NCI-H510A treated with DMSO at 0.1 percent for 48 hours (cell line): ENCODE measurements around the gene DEGS1.
"Not testable (repeated sequence)": the region's sequence is repeated elsewhere in the genome, so short reads cannot be mapped to it uniquely, and the experiment has no call there.

Experiments used
- DNase-seq: peaks from one replicate; lab custom pipeline; 2025; lab: John Stamatoyannopoulos, UW

Gene DEGS1

GRCh38 chr1:224180783-224181452 is 2.1 kb upstream of the DEGS1 start:
- no peak for DNase-seq

GRCh38 chr1:224181453-224181810 is 1.6 kb upstream of the DEGS1 start:
- DNase-seq: no peak

GRCh38 chr1:224182057-224182865 is 779 bp upstream of the DEGS1 start:
- DNase-seq: peak; percentile 88

DNA sequence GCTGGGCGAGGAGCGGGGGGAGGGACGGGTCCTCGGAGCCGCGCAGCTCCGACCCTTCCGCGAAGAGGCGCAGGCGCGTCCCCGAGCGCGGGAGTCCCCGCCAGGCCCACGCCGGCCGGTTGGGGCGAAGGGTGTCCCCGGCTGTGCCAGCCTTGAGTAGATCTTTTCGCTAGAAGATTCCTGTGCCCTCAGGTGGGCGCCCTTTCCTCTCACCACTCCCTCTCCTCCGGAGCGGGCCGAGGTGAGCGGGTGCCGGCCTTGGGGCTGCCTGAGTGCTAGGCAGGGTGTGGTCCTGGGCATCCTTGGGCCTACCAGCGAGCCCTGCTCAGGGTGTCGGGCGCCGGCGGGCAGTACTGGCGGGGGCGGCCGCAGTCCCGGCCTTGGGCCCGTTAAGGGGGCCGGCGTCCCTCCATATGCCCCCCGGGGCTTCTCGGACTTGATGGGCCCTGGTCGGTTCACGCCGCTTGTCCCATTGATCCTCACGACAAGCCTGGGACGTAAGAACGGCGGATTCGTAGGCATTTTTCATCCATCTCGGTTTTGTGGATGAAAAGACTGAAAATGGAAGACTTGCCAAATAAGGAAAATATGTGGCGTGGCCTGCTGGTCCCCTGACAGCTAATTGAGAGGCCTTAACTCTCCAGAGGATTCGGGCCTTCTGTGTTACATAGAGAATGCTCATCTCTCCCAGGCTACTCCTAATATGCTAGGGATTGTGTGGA is 712 bp downstream of the DEGS1 start:
- DNase-seq: peak; percentile 30

GRCh38 chr1:224185208-224185607 is 2.2 kb downstream of the DEGS1 start:
- no peak for DNase-seq

- DNase-seq: no peak
Observed at GRCh38 chr1:224188286-224188685, 5.2 kb downstream of the DEGS1 start.

- no peak for DNase-seq
Observed at GRCh38 chr1:224189561-224189960, 6.5 kb downstream of the DEGS1 start.

DNA sequence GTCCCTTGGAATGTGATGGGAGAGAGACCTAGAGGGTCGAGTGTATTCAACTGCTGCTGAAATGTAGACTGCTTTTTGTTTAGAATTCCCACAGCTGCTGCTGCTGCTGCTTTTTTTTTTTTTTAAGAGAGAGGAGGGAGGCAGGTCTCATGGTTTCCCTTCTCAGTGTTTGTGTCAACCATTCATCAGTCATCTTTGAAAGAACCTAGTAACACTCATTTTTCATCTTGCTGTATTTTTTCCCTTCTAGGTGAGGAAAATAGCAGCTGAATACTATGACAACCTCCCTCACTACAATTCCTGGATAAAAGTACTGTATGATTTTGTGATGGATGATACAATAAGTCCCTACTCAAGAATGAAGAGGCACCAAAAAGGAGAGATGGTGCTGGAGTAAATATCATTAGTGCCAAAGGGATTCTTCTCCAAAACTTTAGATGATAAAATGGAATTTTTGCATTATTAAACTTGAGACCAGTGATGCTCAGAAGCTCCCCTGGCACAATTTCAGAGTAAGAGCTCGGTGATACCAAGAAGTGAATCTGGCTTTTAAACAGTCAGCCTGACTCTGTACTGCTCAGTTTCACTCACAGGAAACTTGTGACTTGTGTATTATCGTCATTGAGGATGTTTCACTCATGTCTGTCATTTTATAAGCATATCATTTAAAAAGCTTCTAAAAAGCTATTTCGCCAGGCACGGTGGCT is 9.2 kb downstream of the DEGS1 start:
- no peak for DNase-seq

- DNase-seq: no peak
Observed at GRCh38 chr1:224193319-224193966, 10.4 kb downstream of the DEGS1 start.

- DNase-seq: no peak
Observed at GRCh38 chr1:224196813-224197600, 14.0 kb downstream of the DEGS1 start.

DNA sequence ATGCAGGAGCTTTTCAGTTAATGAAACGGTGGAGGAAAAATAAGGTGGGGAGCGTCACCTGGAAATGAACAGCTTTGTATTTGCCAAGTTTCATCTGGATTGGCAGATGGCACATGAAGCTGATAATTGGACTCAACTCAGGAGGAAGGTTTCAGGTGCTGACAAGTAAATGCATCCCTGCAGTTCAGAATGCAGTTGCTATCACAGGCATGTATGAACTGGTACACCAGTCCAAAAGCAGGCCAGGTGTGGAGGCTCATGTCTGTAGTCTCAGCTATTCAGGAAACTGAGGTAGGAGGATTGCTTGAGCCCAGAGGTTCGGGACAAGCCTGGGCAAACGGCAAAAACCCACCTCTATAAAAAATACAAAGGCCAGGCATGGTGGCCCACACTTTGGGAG is 15.5 kb downstream of the DEGS1 start:
- DNase-seq: no peak

- no peak for DNase-seq
Observed at GRCh38 chr1:224199679-224200078, 16.6 kb downstream of the DEGS1 start.

DNA sequence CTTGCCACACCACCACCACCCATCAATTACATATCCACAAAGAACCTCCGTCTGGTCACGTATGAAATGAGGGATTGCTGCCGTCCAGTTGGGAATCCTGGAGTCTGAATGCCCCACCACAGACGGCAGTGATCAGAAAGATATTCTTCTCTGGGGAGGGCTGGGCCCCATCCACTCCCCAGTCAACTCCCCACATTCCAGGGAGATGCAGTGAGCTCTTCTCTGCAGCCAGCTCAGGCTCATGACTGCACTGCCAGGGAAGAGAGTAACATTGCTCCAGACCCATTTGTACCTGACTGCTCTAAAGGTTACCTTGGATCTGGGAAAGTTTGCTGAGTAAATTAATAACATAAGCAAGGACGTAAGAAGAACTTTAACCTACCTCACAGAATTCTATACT is 18.3 kb downstream of the DEGS1 start:
- DNase-seq: no peak

- DNase-seq: no peak
Observed at GRCh38 chr1:224201853-224202252, 18.8 kb downstream of the DEGS1 start.

DNA sequence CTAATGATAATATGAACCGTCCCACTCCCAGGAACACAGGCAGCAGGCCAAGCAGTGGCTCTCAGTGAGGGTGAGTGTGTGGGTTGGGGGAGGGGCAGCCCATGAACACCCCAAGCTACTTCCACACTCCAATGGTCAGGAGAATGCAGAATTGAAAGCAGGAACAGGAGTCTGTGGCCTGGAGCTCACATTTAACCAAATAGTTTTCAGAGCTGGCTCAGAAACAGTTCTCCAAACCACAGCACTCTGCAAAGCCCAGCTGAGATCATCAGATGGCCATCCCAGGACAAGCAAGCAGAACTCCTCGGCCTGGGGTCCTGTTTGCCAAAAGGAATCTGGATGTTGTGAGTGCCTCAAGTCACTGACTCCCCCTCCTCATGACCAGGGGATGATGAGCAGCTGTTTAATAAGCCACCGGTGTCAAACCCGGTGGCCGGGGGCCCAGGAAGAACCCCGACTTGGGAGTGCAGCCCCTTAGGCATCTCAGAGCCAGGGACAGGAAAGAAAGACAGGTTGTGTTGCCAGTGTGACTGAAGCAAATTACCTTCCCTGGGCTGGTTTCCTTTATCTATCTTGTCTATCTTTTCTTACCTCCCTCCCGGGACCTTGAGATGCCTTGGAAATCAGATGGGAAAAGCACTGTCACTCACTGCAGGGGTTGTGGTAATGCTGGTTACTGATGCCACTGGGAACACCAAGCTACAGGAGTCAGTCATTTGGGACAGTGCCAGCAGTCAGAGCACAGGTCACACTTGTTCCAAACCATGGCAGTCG is 20.4 kb downstream of the DEGS1 start:
- DNase-seq: no peak

DNA sequence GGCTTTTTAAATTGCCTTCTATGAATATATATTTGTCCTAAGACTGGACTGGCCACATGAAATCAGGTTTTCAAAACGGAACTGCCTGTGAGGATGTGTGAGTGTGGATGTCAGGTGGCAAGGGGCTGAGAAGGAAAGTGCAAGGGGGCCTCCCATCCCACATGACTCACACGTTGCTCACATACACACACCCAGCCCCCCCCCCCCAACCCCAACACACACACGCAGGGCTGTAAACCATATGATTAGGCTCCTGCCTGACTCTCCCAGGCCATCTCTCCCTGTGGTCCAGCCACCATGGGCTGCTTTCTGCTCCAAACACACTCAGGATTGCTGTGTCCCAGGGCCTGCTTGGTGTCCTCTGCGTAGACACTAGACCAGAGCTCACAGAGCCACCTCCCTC is 22.4 kb downstream of the DEGS1 start:
- no peak for DNase-seq

DNA sequence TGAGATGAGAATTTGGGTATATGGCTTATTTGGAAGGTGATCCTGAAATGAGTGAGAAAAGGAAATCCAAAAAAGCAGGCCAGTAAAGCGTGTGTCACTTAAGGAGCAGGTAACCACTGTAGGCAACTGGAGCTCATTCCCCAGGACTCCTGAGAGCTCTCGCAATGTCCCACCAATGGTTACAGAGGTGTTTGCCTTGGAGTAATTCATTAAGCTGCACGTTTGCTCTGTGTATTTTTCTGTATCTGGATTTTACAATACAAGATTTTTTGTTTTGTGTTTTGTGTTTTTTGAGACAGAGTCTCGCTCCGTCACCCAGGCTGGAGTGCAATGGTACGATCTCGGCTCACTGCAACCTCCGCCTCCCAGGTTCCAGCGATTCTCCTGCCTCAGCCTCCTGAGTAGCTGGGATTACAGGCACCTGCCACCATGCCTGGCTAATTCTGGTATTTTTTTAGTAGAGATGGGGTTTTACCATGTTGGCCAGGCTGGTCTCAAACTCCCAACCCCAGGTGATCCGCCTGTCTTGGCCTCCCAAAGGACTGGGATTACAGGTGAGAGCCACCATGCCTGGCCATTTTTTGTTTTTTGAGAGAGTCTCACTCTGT is 23.0 kb downstream of the DEGS1 start:
- DNase-seq: not testable (repeated sequence)

GRCh38 chr1:224211206-224211962 is 28.3 kb downstream of the DEGS1 start:
- DNase-seq: peak; percentile 77

- DNase-seq: no peak
Observed at GRCh38 chr1:224212618-224213061, 29.6 kb downstream of the DEGS1 start.
